ENCODE results near the gene P2RX5. TPM values are rescaled to one million over a fixed set of nuclear protein-coding genes. Genes with fewer than 3 reads are reported as not detected.

The P2RX5 gene
- total RNA-seq, 4 donors from 2014 or later: 0.49 to 0.56 TPM; not detected in 2

DNA sequence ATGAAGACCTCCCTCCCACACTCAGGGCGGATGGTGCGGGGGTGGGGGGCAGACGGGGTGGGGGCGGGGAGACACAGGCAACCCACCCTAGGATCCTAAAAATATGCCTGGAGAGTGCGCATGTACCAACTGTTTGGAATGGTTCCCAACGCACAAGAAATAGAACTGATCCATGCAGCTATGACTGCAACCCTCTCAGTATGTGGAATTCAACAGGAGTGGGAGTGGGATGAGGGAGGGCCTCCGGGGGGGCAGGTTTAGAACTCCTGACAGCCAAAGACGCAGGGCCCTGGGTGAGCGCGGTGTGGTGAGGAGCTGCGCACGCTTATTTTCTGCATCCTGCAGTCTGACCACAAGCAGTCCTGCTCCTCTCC is 1.1 kb upstream of the P2RX5 start:
- Histone ChIP-seq H3K27ac (no peak overlapping the region), H3K4me3 (no peak overlapping the region), H3K4me1 (peaks cover 20% of the 10 kb centered on the region), H3K27me3 (peaks cover 62% of the 10 kb centered on the region), H3K9me3 (peaks cover 4% of the 10 kb centered on the region), H3K36me3 (no peaks in the 10 kb centered on the region)
- DNase-seq (ENCODE audit: low spot score in 2 of 2): no peak
- 68% methylated on average over 8 of the region's 12 CpGs for WGBS
- TF ChIP-seq POLR2AphosphoS5 (IDR thresholded peaks at IDR 0.05): no peak
- TF ChIP-seq POLR2A (IDR thresholded peaks at IDR 0.05): no peak
- TF ChIP-seq, protein P1, sequence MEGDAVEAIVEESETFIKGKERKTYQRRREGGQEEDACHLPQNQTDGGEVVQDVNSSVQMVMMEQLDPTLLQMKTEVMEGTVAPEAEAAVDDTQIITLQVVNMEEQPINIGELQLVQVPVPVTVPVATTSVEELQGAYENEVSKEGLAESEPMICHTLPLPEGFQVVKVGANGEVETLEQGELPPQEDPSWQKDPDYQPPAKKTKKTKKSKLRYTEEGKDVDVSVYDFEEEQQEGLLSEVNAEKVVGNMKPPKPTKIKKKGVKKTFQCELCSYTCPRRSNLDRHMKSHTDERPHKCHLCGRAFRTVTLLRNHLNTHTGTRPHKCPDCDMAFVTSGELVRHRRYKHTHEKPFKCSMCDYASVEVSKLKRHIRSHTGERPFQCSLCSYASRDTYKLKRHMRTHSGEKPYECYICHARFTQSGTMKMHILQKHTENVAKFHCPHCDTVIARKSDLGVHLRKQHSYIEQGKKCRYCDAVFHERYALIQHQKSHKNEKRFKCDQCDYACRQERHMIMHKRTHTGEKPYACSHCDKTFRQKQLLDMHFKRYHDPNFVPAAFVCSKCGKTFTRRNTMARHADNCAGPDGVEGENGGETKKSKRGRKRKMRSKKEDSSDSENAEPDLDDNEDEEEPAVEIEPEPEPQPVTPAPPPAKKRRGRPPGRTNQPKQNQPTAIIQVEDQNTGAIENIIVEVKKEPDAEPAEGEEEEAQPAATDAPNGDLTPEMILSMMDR (IDR thresholded peaks at IDR 0.05): no peak

- no peaks in the 10 kb centered on the region for H3K36me3 ChIP-seq
- TF ChIP-seq EP300 (IDR thresholded peaks at IDR 0.05) (no peak), POLR2A (IDR thresholded peaks at IDR 0.05) (no peak), POLR2AphosphoS5 (IDR thresholded peaks at IDR 0.05) (no peak)
- TF ChIP-seq, protein P1 (IDR thresholded peaks at IDR 0.05): no peak
- H3K4me3 ChIP-seq: peak overlapping the region; percentile 53
- H3K27ac ChIP-seq: no peak overlapping the region
- H3K9me3 ChIP-seq: peaks cover 4% of the 10 kb centered on the region
- H3K27me3 ChIP-seq: peaks cover 76% of the 10 kb centered on the region
- 9% methylated on average over 3 of the region's 17 CpGs for WGBS
- H3K4me1 ChIP-seq: peaks cover 20% of the 10 kb centered on the region
- DNase-seq (ENCODE audit: low spot score in 2 of 2): no peak
Measured at GRCh38 chr17:3695129-3695722, 729 bp downstream of the P2RX5 start.

DNA sequence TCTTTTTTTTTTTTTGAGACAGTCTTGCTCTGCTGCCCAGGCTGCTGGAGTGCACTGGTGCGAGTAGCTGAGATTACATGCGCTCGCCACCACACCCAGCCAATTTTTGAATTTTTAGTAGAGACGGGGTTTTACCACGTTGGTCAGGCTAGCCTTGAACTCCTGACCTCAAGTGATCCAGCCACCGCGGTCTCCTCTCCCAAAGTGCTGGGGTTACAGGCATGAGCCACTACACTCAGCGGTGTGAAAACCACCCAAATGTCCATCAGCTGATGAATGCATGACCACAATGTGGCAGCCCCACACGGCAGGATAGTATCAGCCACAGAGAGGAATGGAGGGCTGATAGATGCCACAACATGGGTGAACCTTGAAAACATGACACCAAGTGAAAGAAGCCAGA is 2.1 kb downstream of the P2RX5 start:
- H3K4me3 ChIP-seq: no peak overlapping the region
- WGBS: 69% methylated on average over 9 of the region's 9 CpGs
- no peak overlapping the region for H3K27ac ChIP-seq
- H3K4me1 ChIP-seq: peaks cover 20% of the 10 kb centered on the region
- no peaks in the 10 kb centered on the region for H3K36me3 ChIP-seq
- H3K27me3 ChIP-seq: peaks cover 76% of the 10 kb centered on the region
- no peak for TF ChIP-seq EP300 (IDR thresholded peaks at IDR 0.05)
- no peak for DNase-seq (ENCODE audit: low spot score in 2 of 2)
- H3K9me3 ChIP-seq: peaks cover 4% of the 10 kb centered on the region

DNA sequence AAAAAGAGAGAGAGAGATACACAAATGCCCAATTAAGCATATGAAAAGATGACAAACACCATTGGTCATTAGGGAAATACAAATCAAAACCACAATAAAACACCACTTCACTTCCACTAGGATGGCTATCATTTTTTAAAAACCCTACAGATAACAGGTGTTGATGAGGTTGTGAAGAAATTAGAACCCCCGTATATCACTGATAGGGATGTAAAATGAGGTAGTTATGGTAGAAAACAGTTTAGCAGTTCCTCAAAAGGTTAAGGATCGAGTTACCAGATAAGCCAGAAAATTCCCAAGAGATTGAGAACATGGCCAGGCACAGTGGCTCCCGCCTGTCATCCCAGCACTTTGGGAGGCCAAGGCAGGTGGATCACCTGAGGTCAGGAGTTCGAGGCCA is 2.8 kb downstream of the P2RX5 start:
- H3K36me3 ChIP-seq: no peaks in the 10 kb centered on the region
- H3K27ac ChIP-seq: no peak overlapping the region
- no peaks in the 10 kb centered on the region for H3K9me3 ChIP-seq
- peaks cover 72% of the 10 kb centered on the region for H3K27me3 ChIP-seq
- H3K4me1 ChIP-seq: peaks cover 20% of the 10 kb centered on the region
- H3K4me3 ChIP-seq: no peak overlapping the region
- DNase-seq (ENCODE audit: low spot score in 2 of 2): no peak
- WGBS: 62% methylated on average over 4 of the region's 4 CpGs
- no peak for TF ChIP-seq POLR2AphosphoS5 (IDR thresholded peaks at IDR 0.05)
- no peak for TF ChIP-seq EP300 (IDR thresholded peaks at IDR 0.05)
- TF ChIP-seq, protein P1 (IDR thresholded peaks at IDR 0.05): no peak
- no peak for TF ChIP-seq POLR2A (IDR thresholded peaks at IDR 0.05)

DNA sequence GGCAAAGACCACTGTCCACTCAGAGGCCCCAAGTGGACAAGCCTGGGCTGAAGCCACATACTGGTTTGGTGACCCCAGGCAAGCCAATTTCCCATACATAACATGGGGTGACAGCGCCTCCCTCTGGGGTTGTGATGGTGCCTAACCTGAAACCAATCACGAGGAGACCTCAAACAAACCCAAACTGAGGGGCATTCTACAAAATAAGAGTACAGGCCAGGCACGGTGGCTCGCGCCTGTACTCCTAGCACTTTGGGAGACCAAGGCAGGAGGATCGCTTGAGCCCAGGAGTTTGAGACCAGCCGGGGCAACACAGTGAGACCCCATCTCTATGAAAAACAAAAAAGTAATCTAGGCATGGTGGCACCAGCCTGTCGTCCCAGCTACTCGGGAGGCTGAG is 3.6 kb downstream of the P2RX5 start:
- peaks cover 20% of the 10 kb centered on the region for H3K4me1 ChIP-seq
- WGBS: 85% methylated on average over 9 of the region's 9 CpGs
- H3K27ac ChIP-seq: no peak overlapping the region
- H3K36me3 ChIP-seq: no peaks in the 10 kb centered on the region
- H3K9me3 ChIP-seq: no peaks in the 10 kb centered on the region
- no peak for DNase-seq (ENCODE audit: low spot score in 2 of 2)
- H3K4me3 ChIP-seq: no peak overlapping the region
- H3K27me3 ChIP-seq: peaks cover 64% of the 10 kb centered on the region
- TF ChIP-seq POLR2A (IDR thresholded peaks at IDR 0.05): no peak
- TF ChIP-seq EP300 (IDR thresholded peaks at IDR 0.05): no peak
- no peak for TF ChIP-seq POLR2AphosphoS5 (IDR thresholded peaks at IDR 0.05)
- TF ChIP-seq, protein P1 (IDR thresholded peaks at IDR 0.05): no peak

DNA sequence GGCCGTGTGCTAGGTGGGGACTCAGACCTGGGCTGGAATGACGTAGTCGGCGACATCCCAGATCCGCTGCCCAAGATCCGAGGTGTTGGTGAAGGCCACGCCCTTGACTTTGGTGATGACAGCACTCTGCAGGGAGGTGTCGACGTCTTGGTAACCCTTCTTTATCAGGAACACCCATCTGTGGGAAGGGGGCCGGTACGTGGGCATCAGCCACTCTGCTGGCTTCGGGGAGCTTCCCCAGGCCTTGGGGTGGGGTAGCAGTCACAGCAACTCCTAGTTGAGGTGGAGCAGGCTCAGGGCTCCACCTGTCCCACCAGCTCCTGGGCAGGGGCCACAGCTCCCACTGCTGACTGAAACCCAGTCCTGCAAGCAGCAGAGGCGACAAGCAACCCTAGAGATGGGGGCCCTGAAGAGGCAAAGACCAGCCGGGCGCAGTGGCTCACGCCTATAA is 4.3 kb downstream of the P2RX5 start:
- 72% methylated on average over 11 of the region's 16 CpGs for WGBS
- no peak for TF ChIP-seq EP300 (IDR thresholded peaks at IDR 0.05)
- TF ChIP-seq, protein P1 (IDR thresholded peaks at IDR 0.05): no peak
- TF ChIP-seq POLR2A (IDR thresholded peaks at IDR 0.05): no peak
- DNase-seq (ENCODE audit: low spot score in 2 of 2): no peak
- H3K9me3 ChIP-seq: no peaks in the 10 kb centered on the region
- no peak overlapping the region for H3K4me3 ChIP-seq
- H3K27ac ChIP-seq: no peak overlapping the region
- peaks cover 57% of the 10 kb centered on the region for H3K27me3 ChIP-seq
- no peaks in the 10 kb centered on the region for H3K36me3 ChIP-seq
- peaks cover 20% of the 10 kb centered on the region for H3K4me1 ChIP-seq

All from suprapubic skin (tissue), 4 donors.